ENCODE results near the gene MARCHF6.

- TF ChIP-seq, protein P1, sequence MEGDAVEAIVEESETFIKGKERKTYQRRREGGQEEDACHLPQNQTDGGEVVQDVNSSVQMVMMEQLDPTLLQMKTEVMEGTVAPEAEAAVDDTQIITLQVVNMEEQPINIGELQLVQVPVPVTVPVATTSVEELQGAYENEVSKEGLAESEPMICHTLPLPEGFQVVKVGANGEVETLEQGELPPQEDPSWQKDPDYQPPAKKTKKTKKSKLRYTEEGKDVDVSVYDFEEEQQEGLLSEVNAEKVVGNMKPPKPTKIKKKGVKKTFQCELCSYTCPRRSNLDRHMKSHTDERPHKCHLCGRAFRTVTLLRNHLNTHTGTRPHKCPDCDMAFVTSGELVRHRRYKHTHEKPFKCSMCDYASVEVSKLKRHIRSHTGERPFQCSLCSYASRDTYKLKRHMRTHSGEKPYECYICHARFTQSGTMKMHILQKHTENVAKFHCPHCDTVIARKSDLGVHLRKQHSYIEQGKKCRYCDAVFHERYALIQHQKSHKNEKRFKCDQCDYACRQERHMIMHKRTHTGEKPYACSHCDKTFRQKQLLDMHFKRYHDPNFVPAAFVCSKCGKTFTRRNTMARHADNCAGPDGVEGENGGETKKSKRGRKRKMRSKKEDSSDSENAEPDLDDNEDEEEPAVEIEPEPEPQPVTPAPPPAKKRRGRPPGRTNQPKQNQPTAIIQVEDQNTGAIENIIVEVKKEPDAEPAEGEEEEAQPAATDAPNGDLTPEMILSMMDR (IDR thresholded peaks at IDR 0.05): no peak
- no peak for TF ChIP-seq POLR2A (IDR thresholded peaks at IDR 0.05; ENCODE audit: low read depth)
These were observed 46.3 kb downstream of the MARCHF6 start for GRCh38 chr5:10399839-10400238.
